Measurements from ENCODE around the gene ADRB2. TPM values are rescaled to one million over a fixed set of nuclear protein-coding genes. Genes with fewer than 3 reads are reported as not detected.
A peak's percentile ranks its signal among the peaks of the same experiment; 100 is the strongest.
"Not testable (repeated sequence)": the region's sequence is repeated elsewhere in the genome, so short reads cannot be mapped to it uniquely, and the experiment has no call there.

The ADRB2 gene
- total and polyA plus RNA-seq, 4 donors = 1.2 to 7.6 (median 3.8) TPM

GRCh38 chr5:148801682-148802276 is 24.6 kb upstream of the ADRB2 start:
- no peak overlapping the region for H3K27ac ChIP-seq (ENCODE audit: low read depth in 1 of 2, low read length in 2 of 2)
- no peak overlapping the region for H3K4me3 ChIP-seq (ENCODE audit: low read depth in 1 of 3, low read length in 3 of 3)

GRCh38 chr5:148803451-148803850 is 23.0 kb upstream of the ADRB2 start:
- DNase-seq (ENCODE audit: low spot score); H3K27me3 ChIP-seq (ENCODE audit: control insufficient read depth in 4 of 4, insufficient read depth in 4 of 4, low read length in 3 of 4); H3K4me3 ChIP-seq (ENCODE audit: low read depth in 1 of 3, low read length in 3 of 3); H3K36me3 ChIP-seq (ENCODE audit: control insufficient read depth in 4 of 4, insufficient read depth in 3 of 4, low read depth in 1 of 4, low read length in 3 of 4); H3K9me3 ChIP-seq (ENCODE audit: control insufficient read depth in 4 of 4, low read length in 3 of 4); H3K9ac ChIP-seq (ENCODE audit: low read depth in 1 of 2, low read length in 2 of 2); H3K27ac ChIP-seq (ENCODE audit: low read depth in 1 of 2, low read length in 2 of 2): not testable (repeated sequence)
- peaks cover 7 to 12% (median 8%) of the 10 kb centered on the region in 4 donors for H3K4me1 ChIP-seq (ENCODE audit: control insufficient read depth in 4 of 4, insufficient read depth in 4 of 4, low read length in 3 of 4)
- WGBS = 88% methylated on average over 3 of the region's 3 CpGs

More at GRCh38 chr5:148801682-148802276, 24.6 kb upstream of the ADRB2 start:
- Histone ChIP-seq H3K4me1 (ENCODE audit: control insufficient read depth in 4 of 4, insufficient read depth in 4 of 4, low read length in 3 of 4) (peaks cover 7 to 12% (median 8%) of the 10 kb centered on the region in 4 donors), H3K27me3 (ENCODE audit: control insufficient read depth in 4 of 4, insufficient read depth in 4 of 4, low read length in 3 of 4) (no peaks in the 10 kb centered on the region), H3K9ac (ENCODE audit: low read depth in 1 of 2, low read length in 2 of 2) (no peak overlapping the region), H3K36me3 (ENCODE audit: control insufficient read depth in 4 of 4, insufficient read depth in 3 of 4, low read depth in 1 of 4, low read length in 3 of 4) (no peaks in the 10 kb centered on the region), H3K9me3 (ENCODE audit: control insufficient read depth in 4 of 4, low read length in 3 of 4) (no peaks in the 10 kb centered on the region)
- TF ChIP-seq SP1 (IDR thresholded peaks at IDR 0.05) (peak; percentile 46), RAD21 (IDR thresholded peaks at IDR 0.05) (peak in 1 of 2 donors; percentile 6), ZBTB33 (IDR thresholded peaks at IDR 0.05) (peak; percentile 14), HNF4A (conservative IDR thresholded peaks at IDR 0.05) (peak; percentile 83 to 84), CTCF (IDR thresholded peaks at IDR 0.05; ENCODE audit: low read depth, low read length, missing input control) (no peak), REST (IDR thresholded peaks at IDR 0.05) (peak; percentile 41), FOXA2 (IDR thresholded peaks at IDR 0.05) (peak; percentile 44), EGR1 (IDR thresholded peaks at IDR 0.05; ENCODE audit: low read depth in 2 of 2) (no peak), YY1 (IDR thresholded peaks at IDR 0.05) (peak; percentile 14), RXRA (IDR thresholded peaks at IDR 0.05) (peak; percentile 13 to 68)
- no peak for DNase-seq (ENCODE audit: low spot score)
- 57% methylated on average over 4 of the region's 4 CpGs for WGBS

All from liver (tissue), 9 donors.